ENCODE measurements around the gene CAD.

GRCh38 chr2:27262379-27263286 lies 45.5 kb downstream of the CAD start, which contains the start of gene SLC30A3:
- no peak for TF ChIP-seq POLR2A (IDR thresholded peaks at IDR 0.05; ENCODE audit: low read depth, low read length)
- no peak for TF ChIP-seq USF2 (IDR thresholded peaks at IDR 0.05; ENCODE audit: low read depth, low read length)
- TF ChIP-seq BHLHE40 (IDR thresholded peaks at IDR 0.05; ENCODE audit: low read depth, low read length) = no peak
- TF ChIP-seq CTCF (conservative IDR thresholded peaks at IDR 0.05; ENCODE audit: low read depth, low read length) = no peak
- no peak for TF ChIP-seq RAD21 (IDR thresholded peaks at IDR 0.05; ENCODE audit: low read length)

Data from IMR-90 (cell line).